Body of pancreas (tissue), 4 donors: ENCODE measurements around the gene SLC11A2. TPM values are rescaled to one million over a fixed set of nuclear protein-coding genes. Genes with fewer than 3 reads are reported as not detected.

Source experiments
- ATAC-seq: fragments of 150-250 bp; one replicate; pipeline ENCODE4 v1.9.1; 2016
- DNase-seq, 4 donors: peaks; one replicate each; pipeline ENCODE4 v3.0.0-alpha.2; 2019
- H3K27ac ChIP-seq, 4 donors: fragments of 200-600 bp; sonication (generic); 1 replicate in 3 of 4; 2 replicates in 1 of 4; pipeline versions ENCODE4 v1.5.1 to v1.6.1; 2016 to 2019; ENCODE audit warnings: mild to moderate bottlenecking in 1 of 4, mixed read lengths in 1 of 4, moderate library complexity in 1 of 4
- H3K27me3 ChIP-seq, 2 donors: fragments of 200-600 bp; sonication (generic); one replicate each; pipeline ENCODE4 v1.6.0; 2016; ENCODE audit warnings: mild to moderate bottlenecking in 1 of 2
- H3K36me3 ChIP-seq, 2 donors: fragments of 200-600 bp; sonication (generic); replicated peaks in 1 of 2; 2 replicates each; pipeline ENCODE4 v1.5.1; 2016; ENCODE audit warnings: low read depth in 2 of 2; ENCODE audit not compliant: insufficient read depth in 1 of 2
- H3K4me1 ChIP-seq: fragments of 200-600 bp; sonication (generic); one replicate; pipeline ENCODE4 v1.6.0; 2016
- H3K4me3 ChIP-seq, 2 donors: fragments of 200-600 bp; sonication (generic); 1 replicate in 1 of 2; 2 replicates in 1 of 2; pipeline ENCODE4 v1.5.1; 2016 to 2019
- H3K9me3 ChIP-seq, 3 donors: fragments of 200-600 bp; sonication (generic); 1 replicate in 2 of 3; 2 replicates in 1 of 3; pipeline ENCODE4 v1.5.1; 2016
- POLR2A ChIP-seq, 3 donors: fragments of 450-650 bp; IDR thresholded peaks; one replicate each; pipeline ENCODE4 v1.6.1; 2016; ENCODE audit warnings: antibody characterized with exemption in 3 of 3, mild to moderate bottlenecking in 2 of 3
- WGBS, 2 donors: methylation state at CpG; one replicate each; pipeline ENCODE4 v1.1.5; 2017; 5-methylcytosine and 5-hydroxymethylcytosine counted together
- intact Hi-C: fragments of 100-400 bp; cut with DNase I; formaldehyde crosslinking; loops from one replicate; pipeline ENCODE4 v1.15.1; 2023
- total RNA-seq, 2 donors: library from RNA; depleted of rRNA; stranded (reverse); fragments of >200 nt; gene quantifications; one replicate each; pipeline ENCODE4 v1.1.0, GENCODE V29; 2016
- TF ChIP-seq, protein P1 (sequence below), 7 experiments: fragments of 450-650 bp in 4 of 7; fragments of 200-600 bp in 3 of 7; sonication (generic) in 3 of 7; IDR thresholded peaks; one replicate each; pipeline ENCODE4 v1.5.1; 2016 to 2019; ENCODE audit warnings: antibody characterized with exemption in 7 of 7

SLC11A2 gene
- total RNA-seq, 2 donors from 2014 or later = 53.2 to 55.0 TPM

DNA sequence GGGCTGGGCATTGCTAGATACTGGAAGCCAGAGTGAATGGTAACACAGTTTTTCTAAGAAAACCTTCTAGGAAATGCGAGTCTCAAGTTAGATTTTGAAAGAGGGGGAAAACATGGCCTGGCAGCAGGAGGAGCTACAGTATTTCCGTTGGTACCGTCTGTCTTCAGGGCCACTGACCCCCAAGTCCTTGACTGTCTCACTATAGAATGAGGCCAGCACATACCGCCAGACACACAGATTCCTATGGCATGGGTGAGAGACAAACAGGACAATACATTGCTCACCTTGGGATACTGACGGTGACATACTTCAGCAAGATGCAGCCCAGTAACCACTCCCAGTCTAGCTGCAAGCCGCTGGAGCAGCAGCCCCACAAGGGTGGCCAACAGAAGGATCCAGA, 21.7 kb downstream of the SLC11A2 start:
- DNase-seq = no peak
- 75 to 76% methylated on average over 6 of the region's 6 CpGs for WGBS, 2 donors
- Histone ChIP-seq H3K36me3 (peaks cover 0 to 6% of the 10 kb centered on the region in 2 donors), H3K9me3 (no peaks in the 10 kb centered on the region), H3K4me3 (no peak overlapping the region), H3K27me3 (no peaks in the 10 kb centered on the region), H3K4me1 (peaks cover 19% of the 10 kb centered on the region), H3K27ac (no peak overlapping the region)
- TF ChIP-seq, protein P1, sequence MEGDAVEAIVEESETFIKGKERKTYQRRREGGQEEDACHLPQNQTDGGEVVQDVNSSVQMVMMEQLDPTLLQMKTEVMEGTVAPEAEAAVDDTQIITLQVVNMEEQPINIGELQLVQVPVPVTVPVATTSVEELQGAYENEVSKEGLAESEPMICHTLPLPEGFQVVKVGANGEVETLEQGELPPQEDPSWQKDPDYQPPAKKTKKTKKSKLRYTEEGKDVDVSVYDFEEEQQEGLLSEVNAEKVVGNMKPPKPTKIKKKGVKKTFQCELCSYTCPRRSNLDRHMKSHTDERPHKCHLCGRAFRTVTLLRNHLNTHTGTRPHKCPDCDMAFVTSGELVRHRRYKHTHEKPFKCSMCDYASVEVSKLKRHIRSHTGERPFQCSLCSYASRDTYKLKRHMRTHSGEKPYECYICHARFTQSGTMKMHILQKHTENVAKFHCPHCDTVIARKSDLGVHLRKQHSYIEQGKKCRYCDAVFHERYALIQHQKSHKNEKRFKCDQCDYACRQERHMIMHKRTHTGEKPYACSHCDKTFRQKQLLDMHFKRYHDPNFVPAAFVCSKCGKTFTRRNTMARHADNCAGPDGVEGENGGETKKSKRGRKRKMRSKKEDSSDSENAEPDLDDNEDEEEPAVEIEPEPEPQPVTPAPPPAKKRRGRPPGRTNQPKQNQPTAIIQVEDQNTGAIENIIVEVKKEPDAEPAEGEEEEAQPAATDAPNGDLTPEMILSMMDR (IDR thresholded peaks at IDR 0.05) = no peak
- no peak for TF ChIP-seq POLR2A (IDR thresholded peaks at IDR 0.05)
- intact Hi-C loops = no loop called here
- no peak for ATAC-seq

DNA sequence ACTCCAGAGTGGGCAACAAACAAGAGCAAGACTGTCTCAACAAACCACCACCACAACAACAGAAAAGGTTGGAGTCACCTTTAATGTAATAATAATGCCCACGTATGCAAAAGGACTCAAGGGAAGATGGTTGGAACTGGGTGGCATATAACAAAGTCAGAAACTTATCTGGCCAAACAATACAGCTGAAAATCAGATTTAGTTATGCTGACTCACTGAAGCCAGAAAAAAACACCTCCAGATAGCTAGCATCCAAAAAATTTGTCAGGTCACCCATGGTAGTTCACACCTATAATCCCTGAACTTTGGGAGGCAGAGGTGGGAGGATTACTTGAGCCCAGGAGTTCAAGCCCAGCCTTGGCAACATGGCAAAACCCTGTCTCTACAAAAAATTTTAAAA, 24.4 kb downstream of the SLC11A2 start:
- 81 to 94% methylated on average over 1 of the region's 1 CpG for WGBS, 2 donors
- peaks cover 0 to 18% of the 10 kb centered on the region in 2 donors for H3K36me3 ChIP-seq

DNA sequence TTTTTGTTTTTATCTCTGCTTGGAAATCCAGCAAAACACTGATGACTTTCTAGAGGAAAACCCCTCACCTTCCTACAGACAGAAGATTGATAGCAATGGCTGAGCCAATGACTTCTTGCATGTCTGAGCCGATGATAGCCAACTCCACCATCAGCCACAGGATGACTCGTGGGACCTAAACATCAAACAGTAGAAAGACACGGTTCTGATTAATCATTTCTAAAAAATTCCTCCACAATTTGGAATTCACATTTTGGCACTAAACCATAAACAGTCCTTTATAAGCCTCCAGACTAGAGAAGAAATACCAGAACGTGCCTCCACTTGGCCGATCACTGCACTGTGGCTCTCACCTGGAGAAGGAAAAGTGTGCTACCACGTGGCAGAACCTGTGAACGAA, 25.9 kb downstream of the SLC11A2 start:
- Histone ChIP-seq H3K36me3 (peaks cover 0 to 25% of the 10 kb centered on the region in 2 donors), H3K27ac (no peak overlapping the region), H3K9me3 (no peaks in the 10 kb centered on the region), H3K27me3 (no peaks in the 10 kb centered on the region), H3K4me3 (no peak overlapping the region), H3K4me1 (no peaks in the 10 kb centered on the region)
- DNase-seq (no peak), ATAC-seq (no peak)
- TF ChIP-seq POLR2A (IDR thresholded peaks at IDR 0.05) = no peak
- TF ChIP-seq, protein P1 (IDR thresholded peaks at IDR 0.05) = no peak
- 55 to 73% methylated on average over 7 of the region's 7 CpGs for WGBS, 2 donors
- intact Hi-C loops = no loop called here

More for the DNA sequence above, 24.4 kb downstream of the SLC11A2 start:
- Histone ChIP-seq H3K4me1 (peaks cover 12% of the 10 kb centered on the region), H3K9me3 (no peaks in the 10 kb centered on the region), H3K27ac (no peak overlapping the region), H3K4me3 (no peak overlapping the region), H3K27me3 (no peaks in the 10 kb centered on the region)
- no peak for TF ChIP-seq POLR2A (IDR thresholded peaks at IDR 0.05)
- TF ChIP-seq, protein P1 (IDR thresholded peaks at IDR 0.05) = no peak
- no peak for DNase-seq
- ATAC-seq = no peak
- intact Hi-C loops = no loop called here

DNA sequence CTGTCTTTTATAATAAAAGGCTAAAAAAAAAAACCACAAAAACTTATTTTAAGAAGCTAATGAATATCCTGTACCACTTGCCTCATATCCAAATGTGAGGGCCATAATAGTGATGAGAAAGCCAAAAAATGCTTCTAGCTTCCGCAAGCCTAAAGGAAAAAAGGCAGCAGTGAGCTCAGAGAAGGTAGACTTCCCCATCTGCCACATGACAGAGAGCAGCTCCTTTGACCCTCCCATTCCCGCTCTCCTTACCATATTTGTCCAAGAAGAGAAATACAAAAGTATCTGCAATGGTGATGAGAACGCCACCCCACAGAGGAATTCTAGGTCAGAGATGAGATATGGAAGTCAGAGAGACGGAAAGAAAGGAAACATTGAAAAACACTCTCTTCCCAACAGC, 27.1 kb downstream of the SLC11A2 start:
- no peak for TF ChIP-seq POLR2A (IDR thresholded peaks at IDR 0.05)
- TF ChIP-seq, protein P1 (IDR thresholded peaks at IDR 0.05) = no peak
- intact Hi-C loops = no loop called here
- no peak for ATAC-seq
- Histone ChIP-seq H3K4me1 (no peaks in the 10 kb centered on the region), H3K9me3 (no peaks in the 10 kb centered on the region), H3K4me3 (no peak overlapping the region), H3K36me3 (peaks cover 0 to 25% of the 10 kb centered on the region in 2 donors), H3K27ac (no peak overlapping the region), H3K27me3 (no peaks in the 10 kb centered on the region)
- peak in 1 of 4 donors; percentile 19 for DNase-seq
- 85 to 88% methylated on average over 4 of the region's 4 CpGs for WGBS, 2 donors

DNA sequence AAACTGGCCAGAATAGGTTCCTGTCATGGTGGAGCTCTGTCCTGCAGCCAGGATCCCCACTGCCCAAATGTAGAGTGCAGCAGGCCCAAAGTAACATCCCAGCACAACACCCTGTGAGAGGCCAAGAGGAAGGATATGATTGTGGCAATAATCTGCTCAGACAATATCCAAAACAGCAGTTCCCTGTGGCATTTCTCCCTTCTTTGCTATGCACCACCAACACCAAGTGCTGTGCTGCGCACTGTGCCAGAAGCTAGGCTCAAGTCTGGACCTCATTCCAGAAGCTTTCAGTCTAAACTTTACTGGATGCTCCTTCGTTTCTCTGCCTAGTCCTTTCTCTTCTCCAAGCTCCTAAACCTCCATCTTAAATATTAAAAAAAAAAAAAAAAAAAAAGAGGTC, 33.4 kb downstream of the SLC11A2 start:
- ATAC-seq (peak; percentile 21), DNase-seq (peak in 2 of 4 donors; percentile 11 to 35)
- TF ChIP-seq, protein P1 (IDR thresholded peaks at IDR 0.05) = no peak
- TF ChIP-seq POLR2A (IDR thresholded peaks at IDR 0.05) = no peak
- intact Hi-C loops = no loop called here
- Histone ChIP-seq H3K4me3 (no peak overlapping the region), H3K9me3 (no peaks in the 10 kb centered on the region), H3K36me3 (peaks cover 0 to 35% of the 10 kb centered on the region in 2 donors), H3K4me1 (no peaks in the 10 kb centered on the region), H3K27ac (no peak overlapping the region), H3K27me3 (no peaks in the 10 kb centered on the region)
- 36 to 40% methylated on average over 2 of the region's 2 CpGs for WGBS, 2 donors
